ENCODE results near the gene MAPK7. TPM values are rescaled to one million over a fixed set of nuclear protein-coding genes. Genes with fewer than 3 reads are reported as not detected.

The MAPK7 gene
- total and polyA plus RNA-seq, 8 donors, result 19.8 to 33.8 (median 24.3) TPM

- H3K4me3 ChIP-seq, result no peak overlapping the region
- no peak for TF ChIP-seq CTCF (IDR thresholded peaks at IDR 0.05)
- no peak for ATAC-seq
- no peaks in the 10 kb centered on the region for H3K4me1 ChIP-seq
- H3K36me3 ChIP-seq, result peaks cover 0 to 14% of the 10 kb centered on the region in 2 donors
- intact Hi-C loops (cut with DNase I), result no loop called here
- H3K27ac ChIP-seq, result no peak overlapping the region
- no peak for DNase-seq
- H3K27me3 ChIP-seq, result no peaks in the 10 kb centered on the region
- H3K9me3 ChIP-seq, result no peaks in the 10 kb centered on the region
Observed at GRCh38 chr17:19334331-19334730, 44.0 kb upstream of the MAPK7 start.

- intact Hi-C loops (cut with DNase I), result no loop called here
- DNase-seq (peak in 1 of 4 donors; percentile 45), ATAC-seq (no peak)
- Histone ChIP-seq H3K27me3 (no peaks in the 10 kb centered on the region), H3K4me1 (no peaks in the 10 kb centered on the region), H3K27ac (no peak overlapping the region), H3K36me3 (peaks cover 0 to 14% of the 10 kb centered on the region in 2 donors), H3K4me3 (no peak overlapping the region), H3K9me3 (no peaks in the 10 kb centered on the region)
- no peak for TF ChIP-seq CTCF (IDR thresholded peaks at IDR 0.05)
Observed at GRCh38 chr17:19335951-19336631, 42.2 kb upstream of the MAPK7 start.

GRCh38 chr17:19336938-19337711 is 41.2 kb upstream of the MAPK7 start:
- H3K27me3 ChIP-seq, result no peaks in the 10 kb centered on the region

GRCh38 chr17:19337712-19338023 is 40.6 kb upstream of the MAPK7 start:
- Histone ChIP-seq H3K27ac (no peak overlapping the region), H3K9me3 (no peaks in the 10 kb centered on the region), H3K27me3 (no peaks in the 10 kb centered on the region), H3K4me3 (no peak overlapping the region), H3K36me3 (peaks cover 0 to 7% of the 10 kb centered on the region in 2 donors), H3K4me1 (peaks cover 0 to 5% of the 10 kb centered on the region in 2 donors)
- no peak for TF ChIP-seq CTCF (IDR thresholded peaks at IDR 0.05)
- ATAC-seq, result no peak
- intact Hi-C loops (cut with DNase I), result no loop called here
- no peak for DNase-seq

More at GRCh38 chr17:19336938-19337711, 41.2 kb upstream of the MAPK7 start:
- ATAC-seq (no peak), DNase-seq (no peak)
- Histone ChIP-seq H3K27ac (no peak overlapping the region), H3K9me3 (no peaks in the 10 kb centered on the region), H3K4me3 (no peak overlapping the region), H3K4me1 (peaks cover 0 to 4% of the 10 kb centered on the region in 2 donors), H3K36me3 (peaks cover 0 to 7% of the 10 kb centered on the region in 2 donors)
- TF ChIP-seq CTCF (IDR thresholded peaks at IDR 0.05), result no peak
- intact Hi-C loops (cut with DNase I), result no loop called here
